Tongue (tissue), 2 donors: ENCODE data around the gene DEPDC1B. TPM values are rescaled to one million over a fixed set of nuclear protein-coding genes. Genes with fewer than 3 reads are reported as not detected.
"Not testable (repeated sequence)": the region's sequence is repeated elsewhere in the genome, so short reads cannot be mapped to it uniquely, and the experiment has no call there.

Experiments
- DNase-seq: peaks from one replicate; pipeline ENCODE4 v3.0.0-alpha.2; 2015
- total RNA-seq: library from RNA; depleted of rRNA; stranded (reverse); fragments of >200 nt; gene quantifications from one replicate; pipeline ENCODE4 v1.2.3, GENCODE V29; 2014

The DEPDC1B gene, protein sequence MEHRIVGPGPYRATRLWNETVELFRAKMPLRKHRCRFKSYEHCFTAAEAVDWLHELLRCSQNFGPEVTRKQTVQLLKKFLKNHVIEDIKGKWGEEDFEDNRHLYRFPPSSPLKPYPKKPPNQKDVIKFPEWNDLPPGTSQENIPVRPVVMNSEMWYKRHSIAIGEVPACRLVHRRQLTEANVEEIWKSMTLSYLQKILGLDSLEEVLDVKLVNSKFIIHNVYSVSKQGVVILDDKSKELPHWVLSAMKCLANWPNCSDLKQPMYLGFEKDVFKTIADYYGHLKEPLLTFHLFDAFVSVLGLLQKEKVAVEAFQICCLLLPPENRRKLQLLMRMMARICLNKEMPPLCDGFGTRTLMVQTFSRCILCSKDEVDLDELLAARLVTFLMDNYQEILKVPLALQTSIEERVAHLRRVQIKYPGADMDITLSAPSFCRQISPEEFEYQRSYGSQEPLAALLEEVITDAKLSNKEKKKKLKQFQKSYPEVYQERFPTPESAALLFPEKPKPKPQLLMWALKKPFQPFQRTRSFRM
- total RNA-seq: 10.5 TPM

DNA sequence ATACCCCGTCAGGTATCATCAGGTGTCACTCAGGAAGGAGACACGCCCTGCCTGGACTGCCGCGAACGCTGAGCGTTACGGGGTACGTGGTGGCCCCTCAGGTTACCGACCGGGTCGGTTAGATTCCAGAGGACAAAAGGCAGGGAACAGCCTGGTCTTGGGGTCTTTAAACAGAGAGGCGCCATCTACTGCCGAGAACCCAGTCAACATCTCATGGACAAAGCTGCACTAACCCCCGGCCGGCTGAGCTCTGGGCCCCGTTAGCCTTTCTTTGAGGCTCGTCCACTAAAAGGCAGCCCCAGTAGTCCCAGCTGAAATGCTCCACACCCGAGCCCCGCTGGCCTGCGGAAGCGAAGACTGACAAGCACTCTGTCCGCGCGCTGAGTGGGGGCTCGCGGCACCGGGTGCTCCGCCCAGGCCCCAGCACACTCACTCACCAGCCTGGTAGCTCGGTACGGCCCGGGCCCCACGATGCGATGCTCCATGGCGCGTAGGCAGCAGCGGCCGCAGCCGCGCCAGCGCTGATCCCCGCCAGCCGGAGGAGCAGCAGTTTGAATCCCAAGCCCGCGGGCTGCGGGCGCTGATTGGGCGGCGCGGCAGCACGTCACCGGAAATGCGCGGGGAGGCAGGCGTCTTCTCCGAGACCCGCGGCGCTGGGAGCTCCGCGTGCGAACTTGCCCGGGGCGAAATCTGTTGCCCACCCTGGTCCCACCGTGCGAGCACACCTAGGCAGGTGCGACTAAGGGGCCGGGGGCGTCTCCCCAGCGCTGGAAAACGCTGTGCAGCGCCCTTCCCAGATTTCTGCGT lies at the start of gene DEPDC1B:
Gene DEPDC1B (minus strand): TSS at position 558 of the 807 bp plus-strand sequence. CDS start 73 bp downstream, at position 485.
- DNase-seq: peak; percentile 96

DNA sequence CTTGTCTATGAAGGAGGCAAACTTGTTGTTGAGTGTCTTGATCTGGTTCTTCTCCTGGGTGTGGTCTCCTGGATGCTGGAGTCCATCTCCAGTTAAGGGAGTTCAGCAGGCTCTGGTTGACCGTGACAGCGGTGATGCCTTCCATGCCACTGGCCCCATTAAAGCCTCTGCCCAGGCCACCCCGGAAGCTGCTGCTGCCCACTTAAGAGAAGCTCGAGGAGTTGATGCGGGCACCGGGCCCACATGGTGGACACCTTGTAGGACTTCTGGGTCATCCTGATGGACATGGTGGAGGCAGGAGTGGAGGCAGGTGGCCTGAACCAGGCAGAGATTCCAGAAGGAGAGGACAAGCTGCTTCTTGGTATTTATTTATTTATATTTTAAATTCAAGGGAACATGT lies 44.7 kb upstream of the DEPDC1B start:
- no peak for DNase-seq

DNA sequence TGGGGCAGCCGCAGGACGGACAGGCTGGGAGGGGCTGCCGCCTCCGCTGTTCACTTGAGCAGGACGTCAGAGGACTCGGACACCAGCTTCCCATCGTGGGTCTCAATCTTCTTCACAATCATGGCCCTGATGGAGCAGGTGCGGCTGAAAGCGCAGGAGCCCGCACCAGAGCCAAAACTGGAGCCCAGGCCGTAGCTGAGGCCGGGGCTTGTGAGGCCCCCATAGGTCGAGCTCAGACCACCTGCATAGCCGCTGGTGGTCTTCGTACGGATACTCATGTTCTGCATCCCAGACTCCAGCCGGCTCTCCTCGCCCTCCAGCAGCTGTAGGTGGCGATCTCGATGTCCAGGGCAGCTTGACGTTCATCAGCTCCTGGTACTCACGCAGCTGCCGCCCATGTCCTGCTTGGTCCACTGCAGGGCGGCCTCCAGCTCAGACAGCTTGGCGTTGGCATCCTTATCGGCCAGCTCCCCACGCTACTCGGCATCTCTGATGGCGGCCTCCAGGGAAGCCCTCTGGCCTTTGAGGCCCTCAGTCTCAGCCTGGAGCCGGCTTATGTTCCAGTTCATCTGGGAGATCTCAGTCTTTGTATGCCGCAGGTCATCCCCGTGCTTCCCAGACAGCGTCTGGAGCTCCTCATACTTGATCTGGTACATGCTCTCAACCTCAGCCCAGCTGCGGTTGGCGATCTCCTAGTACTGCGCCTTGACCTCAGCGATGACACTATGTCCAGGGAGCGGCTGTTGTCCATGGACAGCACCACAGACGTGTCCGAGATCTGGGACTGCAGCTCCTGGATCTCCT lies 43.7 kb upstream of the DEPDC1B start:
- DNase-seq: no peak

DNA sequence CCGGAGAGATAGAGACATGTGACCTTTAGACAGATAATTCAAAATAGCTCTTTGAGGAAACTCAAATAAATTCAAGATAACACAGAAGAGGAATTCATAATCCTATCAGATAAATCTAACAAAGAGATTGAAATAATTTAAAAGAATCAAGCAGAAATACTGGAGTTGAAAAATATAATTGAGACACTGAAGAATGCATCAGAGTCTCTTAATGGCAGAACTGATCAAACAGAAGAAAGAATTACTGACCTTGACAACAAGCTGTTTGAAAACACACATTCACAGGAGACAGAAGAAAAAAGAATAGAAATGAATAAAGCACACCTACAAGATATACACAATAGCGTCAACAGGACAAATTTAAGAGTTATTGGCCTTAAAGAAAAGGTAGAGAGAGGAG lies 40.4 kb upstream of the DEPDC1B start:
- DNase-seq: no peak

DNA sequence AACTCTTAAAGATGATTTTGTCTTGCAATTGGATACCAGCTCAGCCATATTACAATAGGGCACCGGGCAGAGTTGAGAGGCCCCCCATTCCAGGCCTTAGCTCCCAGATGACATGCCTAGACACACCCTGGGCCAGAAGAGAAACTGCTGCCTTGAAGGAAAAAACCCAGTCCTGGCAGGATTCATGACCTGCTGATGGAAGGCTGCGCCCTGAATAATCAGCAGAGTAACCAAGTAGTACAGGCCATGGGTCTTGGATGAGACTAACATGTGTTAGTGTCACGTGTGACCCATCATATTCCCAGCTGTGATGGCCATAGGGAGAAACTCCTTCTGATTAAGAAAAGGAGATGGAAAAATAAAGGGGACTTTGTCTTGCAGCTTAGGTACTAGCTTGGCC lies 39.0 kb upstream of the DEPDC1B start:
- no peak for DNase-seq

DNA sequence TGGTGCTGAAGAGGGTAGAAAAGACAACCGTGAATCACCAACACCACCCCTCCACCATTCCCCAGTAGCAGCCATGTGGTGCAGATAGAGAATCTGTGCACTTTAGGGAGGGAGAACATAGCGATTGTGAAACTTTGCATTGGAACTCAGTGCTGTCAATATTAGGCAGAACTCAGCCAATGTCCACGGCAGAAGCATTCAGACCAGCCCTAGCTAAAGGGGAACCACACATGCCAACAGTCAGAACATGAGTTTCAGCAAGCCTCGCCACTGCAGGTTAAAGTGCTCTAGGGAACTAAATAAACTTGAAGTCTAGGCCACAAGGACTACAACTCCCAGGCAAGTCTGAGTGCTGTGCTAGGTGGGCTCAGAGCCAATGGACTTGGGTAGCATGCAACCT lies 38.5 kb upstream of the DEPDC1B start:
- DNase-seq: no peak

DNA sequence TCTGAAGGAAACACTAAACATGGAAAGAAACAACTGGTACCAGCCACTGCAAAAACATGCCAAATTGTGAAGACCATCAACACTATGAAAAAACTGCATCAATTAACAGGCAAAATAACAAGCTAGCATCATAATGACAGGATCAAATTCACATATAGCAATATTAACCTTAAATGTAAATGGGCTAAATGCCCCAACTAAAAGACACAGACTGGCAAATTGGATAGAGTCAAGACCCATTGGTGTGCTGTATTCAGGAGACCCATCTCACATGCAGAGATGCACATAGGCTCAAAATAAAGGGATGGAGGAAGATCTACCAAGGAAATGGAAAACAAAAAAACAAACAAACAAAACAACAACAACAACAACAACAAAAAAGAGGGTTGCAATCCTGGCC lies 30.9 kb upstream of the DEPDC1B start:
- not testable (repeated sequence) for DNase-seq

DNA sequence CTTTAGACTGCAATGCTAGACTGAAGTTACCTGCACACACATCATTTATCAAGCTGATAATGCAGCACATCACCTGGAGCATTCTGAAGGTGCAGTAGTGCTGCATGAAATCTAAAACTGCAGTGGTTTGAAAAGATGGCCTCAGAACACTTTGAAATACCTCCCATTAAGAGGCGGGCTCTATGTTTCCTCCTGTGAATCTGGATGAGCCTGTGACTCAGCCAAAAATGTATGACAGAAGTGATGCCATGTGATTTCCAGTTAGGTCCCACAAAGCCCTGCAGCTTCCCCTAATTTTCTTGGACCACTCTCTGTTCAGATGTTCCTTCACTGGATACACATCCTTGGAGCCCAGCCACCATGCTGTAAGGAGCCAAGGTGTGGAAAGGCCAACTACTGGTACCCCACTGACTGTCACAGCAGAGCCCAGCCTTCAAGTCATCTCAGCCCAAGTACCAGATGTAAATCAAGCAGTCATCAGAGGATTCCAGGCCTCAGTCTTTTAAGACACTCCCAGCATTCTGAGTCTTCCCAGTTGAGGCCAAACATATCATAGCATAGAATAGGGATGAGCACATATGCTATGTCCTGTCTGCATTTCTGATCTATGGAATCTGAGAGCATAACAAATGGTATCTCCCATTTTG lies 27.2 kb upstream of the DEPDC1B start:
- no peak for DNase-seq

DNA sequence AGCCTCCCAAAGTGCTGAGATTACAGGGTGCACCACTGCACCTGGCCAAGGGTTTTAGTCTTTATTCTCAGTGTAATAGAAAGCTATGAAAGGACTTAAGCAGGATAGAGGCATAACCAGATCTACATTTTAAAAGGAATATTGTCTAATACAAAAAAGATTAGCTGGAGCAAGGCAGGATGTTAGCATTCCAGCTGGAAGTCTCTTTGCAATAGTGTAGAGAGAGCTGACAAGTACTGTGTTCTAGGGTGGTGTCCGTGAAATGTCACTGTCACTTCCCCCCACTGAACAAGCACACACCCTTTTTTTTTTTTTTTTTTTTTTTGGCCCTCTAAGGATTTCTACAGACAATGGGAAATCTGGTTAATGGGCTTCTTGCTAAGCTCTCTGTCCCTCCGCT lies 24.2 kb upstream of the DEPDC1B start:
- no peak for DNase-seq

DNA sequence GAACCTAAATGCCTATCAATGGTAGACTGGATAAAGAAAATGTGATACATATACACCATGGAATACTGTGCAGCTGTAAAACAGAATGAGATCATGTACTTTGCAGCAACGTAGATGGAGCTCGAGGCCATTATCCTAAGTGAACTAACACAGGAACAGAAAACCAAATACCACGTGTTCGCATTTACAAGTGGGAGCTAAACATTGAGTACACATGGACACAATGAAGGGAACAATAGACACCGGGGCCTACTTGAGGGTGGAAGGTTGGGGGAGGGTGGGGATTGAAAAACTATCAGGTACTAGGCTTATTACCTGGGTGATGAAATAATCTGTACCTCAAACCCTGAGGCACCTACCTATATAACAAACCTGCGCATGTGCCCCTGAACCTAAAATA lies 22.4 kb upstream of the DEPDC1B start:
- DNase-seq: peak; percentile 10

DNA sequence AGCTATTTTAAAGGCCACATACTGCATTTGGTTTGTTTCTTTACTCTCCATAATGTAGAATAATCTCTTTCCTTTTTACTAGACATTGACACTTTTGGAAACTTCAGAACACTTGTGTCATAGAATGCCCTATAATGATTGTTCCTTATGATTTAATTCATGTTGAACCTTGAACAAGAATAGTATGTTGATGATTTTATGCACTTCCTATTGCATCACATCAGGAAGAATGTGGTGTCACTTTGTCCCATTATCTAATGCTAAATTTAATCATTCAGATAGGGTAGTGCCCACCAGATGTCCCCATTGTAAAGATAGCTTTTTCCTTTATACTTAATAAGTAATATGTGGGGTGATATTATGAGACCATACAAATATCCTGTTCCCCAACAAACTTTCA lies 19.4 kb upstream of the DEPDC1B start:
- DNase-seq: no peak

DNA sequence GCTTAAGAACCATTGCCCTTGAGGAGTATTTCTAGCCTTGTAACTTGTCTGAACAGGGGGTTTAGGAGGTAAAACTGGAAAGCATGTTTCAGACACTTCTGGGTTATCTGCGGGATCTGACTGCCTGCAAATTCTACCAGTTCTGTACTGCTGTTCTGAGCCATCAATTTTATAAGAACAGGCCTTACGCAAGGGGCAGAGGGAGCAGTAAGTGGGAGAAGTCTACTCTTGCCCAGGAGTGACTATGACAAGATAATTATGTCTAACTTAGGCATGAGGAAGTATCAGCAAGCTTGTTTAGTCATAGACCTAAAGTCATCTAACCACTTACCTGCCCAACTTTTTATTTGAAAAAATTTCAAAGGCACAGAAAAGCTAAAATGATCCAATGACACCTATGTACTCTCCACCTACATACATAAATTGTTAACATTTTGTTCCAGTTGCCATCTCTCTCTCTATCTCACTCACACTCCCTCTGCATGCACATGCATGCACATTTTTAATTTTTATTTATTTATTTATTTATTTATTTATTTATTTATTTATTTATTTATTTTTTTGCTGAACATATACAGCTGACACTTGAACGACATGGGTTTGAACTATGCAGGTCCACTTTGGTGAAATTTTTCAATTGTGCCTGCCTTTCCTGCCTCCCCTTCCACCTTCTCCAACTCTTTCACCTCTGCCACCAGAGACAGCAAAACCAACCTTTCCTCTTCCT lies 18.4 kb upstream of the DEPDC1B start:
- no peak for DNase-seq

DNA sequence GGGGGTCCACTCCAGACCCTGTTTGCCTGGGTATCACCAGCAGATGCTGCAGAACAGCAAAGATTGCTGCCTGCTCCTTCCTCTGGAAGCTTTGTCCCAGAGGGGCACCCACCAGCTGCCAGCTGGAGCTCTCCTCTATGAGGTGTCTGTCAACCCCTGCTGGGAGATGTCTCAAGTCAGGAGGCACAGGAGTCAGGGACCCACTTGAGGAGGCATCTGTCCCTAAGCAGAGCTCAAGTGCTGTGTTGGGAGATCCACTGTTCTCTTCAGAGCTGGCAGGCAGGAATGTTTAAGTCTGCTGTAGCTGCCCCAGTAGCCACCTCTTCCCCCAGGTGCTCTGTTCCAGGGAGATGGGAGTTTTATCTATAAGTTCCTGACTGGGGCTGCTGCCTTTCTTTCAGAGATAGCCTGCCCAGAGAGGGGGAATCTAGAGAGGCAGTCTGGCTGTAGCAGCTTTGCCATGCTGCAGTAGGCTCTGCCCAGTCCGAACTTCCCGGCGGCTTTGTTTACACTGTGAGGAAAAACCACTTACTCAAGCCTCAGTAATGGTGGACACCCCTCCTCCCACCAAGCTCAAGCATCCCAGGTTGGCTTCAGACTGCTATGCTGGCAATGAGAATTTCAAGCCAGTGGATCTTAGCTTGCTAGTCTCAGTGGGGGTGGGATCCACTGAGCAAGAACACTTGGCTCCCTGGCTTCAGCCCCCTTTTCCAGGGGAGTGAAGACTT lies 15.4 kb upstream of the DEPDC1B start:
- not testable (repeated sequence) for DNase-seq

DNA sequence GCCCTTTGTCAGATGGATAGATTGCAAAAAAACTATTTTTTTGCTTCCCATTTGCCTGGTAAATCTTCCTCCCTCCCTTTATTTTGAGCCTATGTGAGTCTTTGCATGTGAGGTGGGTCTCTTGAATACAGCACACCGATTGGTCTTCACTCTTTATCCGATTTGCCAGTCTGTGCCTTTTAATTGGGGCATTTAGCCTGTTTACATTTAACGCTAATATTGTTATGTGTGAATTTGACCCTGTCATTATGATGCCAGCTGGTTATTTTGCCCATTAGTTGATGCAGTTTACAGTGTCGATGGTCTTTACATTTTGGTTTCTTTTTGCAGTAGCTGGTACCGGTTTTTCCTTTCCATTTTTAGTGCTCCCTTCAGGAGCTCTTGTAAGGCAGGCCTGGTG lies 13.0 kb upstream of the DEPDC1B start:
- DNase-seq: no peak

DNA sequence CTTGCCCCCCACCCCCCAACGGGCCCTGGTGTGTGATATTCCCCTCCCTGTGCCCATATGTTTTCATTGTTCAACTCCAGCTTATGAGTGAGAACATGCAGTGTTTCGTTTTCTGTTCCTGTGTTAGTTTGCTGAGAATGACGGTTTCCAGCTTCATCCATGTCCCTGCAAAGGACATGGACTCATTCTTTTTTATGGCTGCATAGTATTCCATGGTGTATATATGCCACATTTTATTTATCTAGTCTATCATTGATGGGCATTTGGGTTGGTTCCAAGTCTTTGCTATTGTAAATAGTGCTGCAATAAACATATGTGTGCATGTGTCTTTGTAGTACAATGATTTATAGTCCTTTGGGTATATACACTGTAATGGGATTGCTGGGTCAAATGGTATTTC lies 11.9 kb upstream of the DEPDC1B start:
- not testable (repeated sequence) for DNase-seq

DNA sequence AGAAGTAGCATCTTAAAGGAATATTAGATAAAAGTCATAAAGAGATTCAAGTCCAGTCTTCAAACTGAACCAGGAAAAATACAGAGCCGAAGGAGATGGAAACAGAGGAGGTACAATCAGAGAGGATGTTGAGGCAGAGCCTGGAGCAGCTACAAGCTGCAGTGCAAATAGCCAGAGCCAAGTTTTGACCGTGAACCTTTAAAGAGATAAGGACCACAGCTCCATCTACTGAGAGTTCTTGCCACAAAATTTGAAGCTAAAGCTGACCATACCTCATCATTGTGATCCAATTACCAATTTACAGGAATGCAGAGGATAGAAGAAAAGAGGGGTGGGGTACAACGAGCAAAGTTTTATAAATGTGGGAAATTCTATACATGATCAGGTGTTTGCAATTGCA lies 10.4 kb upstream of the DEPDC1B start:
- DNase-seq: no peak

DNA sequence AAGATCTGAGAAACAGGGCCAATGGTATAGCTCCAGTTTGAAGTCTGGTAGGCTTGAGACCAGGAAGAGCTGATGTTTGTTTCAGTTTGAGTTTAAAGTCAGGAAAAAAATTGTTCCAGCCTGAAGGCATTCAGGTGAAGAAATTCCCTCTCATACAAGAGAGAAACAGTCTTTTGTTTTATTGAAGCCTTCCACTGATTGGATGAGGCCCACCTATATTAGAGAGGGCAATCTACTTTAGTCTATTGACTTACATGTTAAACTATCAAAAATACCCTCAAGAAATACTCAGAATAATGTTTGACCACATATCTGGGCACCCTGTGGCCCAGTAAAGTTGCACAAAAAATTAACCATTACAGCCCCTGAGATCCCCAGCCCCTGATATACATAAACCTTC lies 5.2 kb upstream of the DEPDC1B start:
- no peak for DNase-seq

DNA sequence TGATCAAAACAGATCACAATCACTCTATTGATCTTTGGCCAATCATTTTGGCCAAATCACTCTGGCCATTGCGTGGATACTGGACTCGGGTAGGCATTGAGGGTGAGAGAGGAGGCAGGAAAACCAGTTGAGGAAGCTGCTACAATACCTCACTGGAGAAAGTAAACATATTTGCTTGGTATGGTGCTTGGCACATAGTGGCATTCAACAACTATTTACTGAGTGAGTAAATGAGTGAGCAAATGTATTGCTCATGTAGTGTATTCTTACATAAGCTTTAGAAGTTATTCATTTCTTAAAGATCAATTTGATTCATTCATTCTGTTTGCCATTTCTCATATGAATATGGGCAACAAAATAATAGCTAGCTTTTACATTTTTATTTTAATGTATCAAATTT lies 4.0 kb upstream of the DEPDC1B start:
- no peak for DNase-seq

DNA sequence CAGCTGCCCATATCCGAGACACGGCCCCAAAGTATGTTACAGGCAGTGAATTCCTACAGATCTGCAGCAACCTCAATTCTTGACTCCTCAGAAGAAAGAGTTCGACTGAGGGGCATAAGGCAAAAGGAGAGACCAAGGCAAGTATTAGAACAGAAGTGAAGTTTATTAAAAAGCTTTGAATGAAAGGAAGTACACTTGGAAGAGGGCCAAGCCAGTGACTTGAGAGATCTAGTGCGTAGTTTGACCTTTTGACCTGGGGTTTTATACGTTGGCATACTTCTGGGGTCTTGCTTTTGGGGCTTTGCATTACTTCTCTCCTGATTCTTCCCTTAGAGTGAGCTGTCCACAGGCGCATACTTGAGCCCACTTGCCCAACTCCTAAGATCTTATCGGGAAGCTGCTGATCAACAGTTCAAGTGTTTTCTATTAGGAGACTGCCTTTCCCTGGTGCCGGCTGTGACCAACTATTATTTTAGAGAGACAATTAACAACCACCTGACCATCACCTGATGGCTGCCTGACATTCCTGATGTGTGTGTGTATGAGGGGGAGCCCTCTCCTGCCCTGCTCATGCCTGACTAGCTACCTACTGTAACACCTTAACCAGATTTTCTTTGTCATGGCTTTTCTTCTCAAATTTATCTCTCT lies 1.5 kb upstream of the DEPDC1B start:
- DNase-seq: no peak

DNA sequence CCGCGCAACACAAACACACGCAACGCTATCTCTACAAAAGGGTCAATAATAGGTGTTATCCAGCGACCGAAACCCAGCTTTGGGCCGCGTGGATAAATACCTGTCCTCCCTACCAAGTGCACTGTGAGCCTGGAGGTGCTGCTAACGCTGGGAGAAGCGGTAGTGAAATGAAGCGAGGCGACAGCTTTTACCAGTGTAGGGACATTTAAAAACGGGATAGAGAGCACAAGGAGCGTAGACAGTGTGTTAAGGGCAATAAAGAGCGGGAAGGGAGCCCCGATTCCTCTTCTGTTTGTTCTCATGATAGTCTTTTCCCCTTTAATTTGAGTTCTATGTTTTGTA lies 421 bp upstream of the DEPDC1B start:
- DNase-seq: peak; percentile 58
